H9 (cell line): ENCODE results near the gene ZNF648. TPM values are rescaled to one million over a fixed set of nuclear protein-coding genes. Genes with fewer than 3 reads are reported as not detected.

Experiments
- DNase-seq: peaks from one replicate; pipeline ENCODE4 v3.0.0-alpha.2; 2017
- H2AFZ ChIP-seq: one replicate; pipeline ENCODE4 v1.6.1; 2013; ENCODE audit warnings: mild to moderate bottlenecking, low read length, control low read depth, moderate library complexity
- H2AK5ac ChIP-seq: 2 replicates; pipeline ENCODE4 v1.6.1; 2013; ENCODE audit warnings: low read length, control low read depth, mixed read lengths; ENCODE audit not compliant: insufficient read length
- H2BK120ac ChIP-seq: one replicate; pipeline ENCODE4 v1.6.1; 2013; ENCODE audit warnings: low read depth, mild to moderate bottlenecking, low read length, control low read depth, inconsistent platforms; ENCODE audit not compliant: poor library complexity, severe bottlenecking
- H2BK12ac ChIP-seq: 2 replicates; pipeline ENCODE4 v1.6.1; 2013; ENCODE audit warnings: low read length, control low read depth, mixed read lengths, low read depth; ENCODE audit not compliant: insufficient read length
- H2BK15ac ChIP-seq: 2 replicates; pipeline ENCODE4 v1.6.1; 2013; ENCODE audit warnings: low read depth, low read length, control low read depth
- H2BK20ac ChIP-seq: one replicate; pipeline ENCODE4 v1.6.1; 2013; ENCODE audit warnings: low read depth, mild to moderate bottlenecking, low read length, control low read depth, inconsistent platforms; ENCODE audit not compliant: poor library complexity, severe bottlenecking
- H2BK5ac ChIP-seq: 2 replicates; pipeline ENCODE4 v1.6.1; 2013; ENCODE audit warnings: low read length, control low read depth, mixed read lengths; ENCODE audit not compliant: insufficient read length
- H3K14ac ChIP-seq: 2 replicates; pipeline ENCODE4 v1.6.1; 2013; ENCODE audit warnings: low read length, control low read depth; ENCODE audit not compliant: insufficient read depth
- H3K18ac ChIP-seq: 2 replicates; pipeline ENCODE4 v1.6.1; 2013; ENCODE audit warnings: low read depth, mild to moderate bottlenecking, mixed read lengths, low read length, control low read depth; ENCODE audit not compliant: insufficient read length
- H3K23ac ChIP-seq: 2 replicates; pipeline ENCODE4 v1.6.1; 2013; ENCODE audit warnings: low read length, control low read depth, mixed read lengths, low read depth; ENCODE audit not compliant: insufficient read length
- H3K23me2 ChIP-seq: 2 replicates; pipeline ENCODE4 v1.6.1; 2013; ENCODE audit warnings: low read depth, mild to moderate bottlenecking, mixed read lengths, low read length, control low read depth; ENCODE audit not compliant: insufficient read length, poor library complexity, severe bottlenecking
- H3K27ac ChIP-seq: 2 replicates; pipeline ENCODE4 v1.5.1; 2013; ENCODE audit warnings: low read length, control low read depth, mixed read lengths, low read depth; ENCODE audit not compliant: insufficient read length
- H3K27me3 ChIP-seq: 2 replicates; pipeline ENCODE4 v1.6.1; 2013; ENCODE audit warnings: low read length, control low read depth, inconsistent platforms; ENCODE audit not compliant: insufficient read depth
- H3K4ac ChIP-seq: 2 replicates; pipeline ENCODE4 v1.6.1; 2013; ENCODE audit warnings: low read depth, mild to moderate bottlenecking, control low read depth, inconsistent platforms, low read length, moderate library complexity
- H3K4me1 ChIP-seq: 2 replicates; pipeline ENCODE4 v1.6.1; 2013; ENCODE audit warnings: low read length, control low read depth, inconsistent platforms; ENCODE audit not compliant: insufficient read depth
- H3K4me2 ChIP-seq: 2 replicates; pipeline ENCODE4 v1.6.1; 2013; ENCODE audit warnings: low read length, control low read depth, mixed read lengths; ENCODE audit not compliant: insufficient read length, insufficient read depth
- H3K56ac ChIP-seq: 2 replicates; pipeline ENCODE4 v1.6.1; 2013; ENCODE audit warnings: low read depth, mild to moderate bottlenecking, mixed read lengths, low read length, control low read depth; ENCODE audit not compliant: insufficient read length
- H3K79me1 ChIP-seq: 2 replicates; pipeline ENCODE4 v1.6.1; 2013; ENCODE audit warnings: low read depth, mild to moderate bottlenecking, moderate library complexity, low read length, control low read depth, inconsistent platforms; ENCODE audit not compliant: insufficient read depth, poor library complexity, severe bottlenecking
- H3K79me2 ChIP-seq: 2 replicates; pipeline ENCODE4 v1.6.1; 2013; ENCODE audit warnings: low read length, control low read depth, inconsistent platforms; ENCODE audit not compliant: insufficient read depth
- H3K9ac ChIP-seq: 2 replicates; pipeline ENCODE4 v1.6.1; 2013; ENCODE audit warnings: low read length, control low read depth, mixed read lengths; ENCODE audit not compliant: insufficient read length; ENCODE audit errors: extremely low read depth
- H3K9me3 ChIP-seq: one replicate; pipeline ENCODE4 v1.6.1; 2013; ENCODE audit warnings: low read depth, low read length, inconsistent platforms; ENCODE audit not compliant: control insufficient read depth
- H3T11ph ChIP-seq: one replicate; pipeline ENCODE4 v1.6.1; 2013; ENCODE audit warnings: mild to moderate bottlenecking, low read length, control low read depth, inconsistent platforms
- H4K20me1 ChIP-seq: one replicate; pipeline ENCODE4 v1.6.1; 2013; ENCODE audit not compliant: control insufficient read depth, insufficient read length, insufficient read depth
- H4K5ac ChIP-seq: 2 replicates; pipeline ENCODE4 v1.6.1; 2013; ENCODE audit warnings: low read depth, mild to moderate bottlenecking, mixed read lengths, low read length, control low read depth; ENCODE audit not compliant: insufficient read length
- H4K8ac ChIP-seq: replicated peaks from 2 replicates; pipeline ENCODE4 v1.6.1; 2013; ENCODE audit warnings: low read length, control low read depth, mixed read lengths, low read depth; ENCODE audit not compliant: insufficient read length
- H4K91ac ChIP-seq: 2 replicates; pipeline ENCODE4 v1.6.1; 2013; ENCODE audit warnings: low read depth, mild to moderate bottlenecking, moderate library complexity, mixed read lengths, low read length, control low read depth; ENCODE audit not compliant: insufficient read length
- H3K27ac Mint-ChIP-seq, 3 experiments: 2 replicates in 2 of 3; 3 replicates in 1 of 3; pipeline ENCODE4 v1.8.0; 2020 to 2021; ENCODE audit warnings: mixed read lengths in 3 of 3, mild to moderate bottlenecking in 1 of 3, moderate library complexity in 1 of 3
- H3K27me3 Mint-ChIP-seq: 2 replicates; pipeline ENCODE4 v1.8.0; 2021; ENCODE audit warnings: low read depth, mild to moderate bottlenecking, moderate library complexity, mixed read lengths
- H3K36me3 Mint-ChIP-seq, 3 experiments: 2 replicates in 2 of 3; 3 replicates in 1 of 3; pipeline ENCODE4 v1.8.0; 2020 to 2021; ENCODE audit warnings: low read depth in 3 of 3, mixed read lengths in 3 of 3; ENCODE audit not compliant: insufficient read depth in 1 of 3
- H3K4me1 Mint-ChIP-seq, 2 experiments: 2 replicates each; pipeline ENCODE4 v1.8.0; 2020; ENCODE audit warnings: mixed read lengths in 2 of 2
- H3K4me3 Mint-ChIP-seq, 2 experiments: 2 replicates in 1 of 2; 3 replicates in 1 of 2; pipeline ENCODE4 v1.8.0; 2020 to 2021; ENCODE audit warnings: mild to moderate bottlenecking in 2 of 2, mixed read lengths in 2 of 2, moderate library complexity in 1 of 2
- H3K9me3 Mint-ChIP-seq, 2 experiments: 2 replicates in 1 of 2; 3 replicates in 1 of 2; pipeline ENCODE4 v1.8.0; 2020; ENCODE audit warnings: mild to moderate bottlenecking in 2 of 2, mixed read lengths in 2 of 2, moderate library complexity in 1 of 2
- CTCF ChIP-seq: fragments of 200-600 bp; sonication (generic); conservative IDR thresholded peaks from 3 replicates; pipeline ENCODE4 v1.8.0; 2021; ENCODE audit warnings: antibody characterized with exemption, mild to moderate bottlenecking
- WGBS: extraction: QIAGEN DNeasy Blood & Tissue Kit; methylation state at CpG from one replicate; pipeline ENCODE4 v1.1.7; 2013; ENCODE audit warnings: missing lambda C conversion rate, low lambda C conversion rate, mixed read lengths; ENCODE audit not compliant: insufficient read length; ENCODE audit errors: extremely low coverage; 5-methylcytosine and 5-hydroxymethylcytosine counted together
- total RNA-seq: library from RNA; stranded (reverse); gene quantifications from 2 replicates; pipeline ENCODE4 v1.2.1, GENCODE V29; 2021

The ZNF648 gene
- total RNA-seq, 1 experiment from 2014 or later, result 1.4 TPM

- Mint-ChIP-seq H3K27ac (no peak overlapping the region), H3K27me3 (no peaks in the 10 kb centered on the region; the same call in none of the 2 replicates), H3K9me3 (peaks cover 9% of the 10 kb centered on the region in 2 experiments; a peak in 4 of 5 replicates), H3K4me3 (no peak overlapping the region), H3K36me3 (peaks cover 0 to 4% (median 0%) of the 10 kb centered on the region in 3 experiments; a peak in 1 of 7 replicates), H3K4me1 (peaks cover 9 to 11% of the 10 kb centered on the region in 2 experiments)
- no peaks in the 10 kb centered on the region for H3K4me1 ChIP-seq
- no peak overlapping the region for H4K5ac ChIP-seq
- no peak overlapping the region for H3K9ac ChIP-seq
- H3K4ac ChIP-seq, result no peak overlapping the region
- no peak overlapping the region for H3K56ac ChIP-seq
- no peak overlapping the region for H3K4me2 ChIP-seq
- no peaks in the 10 kb centered on the region for H4K20me1 ChIP-seq
- H3K18ac ChIP-seq, result no peak overlapping the region
- no peaks in the 10 kb centered on the region for H3K23me2 ChIP-seq
- no peak overlapping the region for H2AK5ac ChIP-seq
- no peaks in the 10 kb centered on the region for H3K27me3 ChIP-seq
- H2BK15ac ChIP-seq, result no peak overlapping the region
- H3T11ph ChIP-seq, result no peak overlapping the region
- H3K79me1 ChIP-seq, result no peaks in the 10 kb centered on the region
- H2BK20ac ChIP-seq, result no peak overlapping the region
- H4K91ac ChIP-seq, result no peak overlapping the region
- no peaks in the 10 kb centered on the region for H3K9me3 ChIP-seq
- no peaks in the 10 kb centered on the region for H3K79me2 ChIP-seq
- no peak overlapping the region for H2BK120ac ChIP-seq
- no peak overlapping the region for H3K27ac ChIP-seq
- H2BK5ac ChIP-seq, result no peak overlapping the region
- H3K14ac ChIP-seq, result no peak overlapping the region
- no peak overlapping the region for H2AFZ ChIP-seq
- WGBS, result no CpG with 5 or more reads among the region's 1 CpG
- no peak overlapping the region for H2BK12ac ChIP-seq
- TF ChIP-seq CTCF, result no peak
- no peak for DNase-seq
- no peak overlapping the region for H3K23ac ChIP-seq
- no peak overlapping the region for H4K8ac ChIP-seq
These were observed 711 bp upstream of the ZNF648 start for GRCh38 chr1:182062223-182062622.
